ENCODE data around the gene RUNX1. TPM values are rescaled to one million over a fixed set of nuclear protein-coding genes. Genes with fewer than 3 reads are reported as not detected.

Gene RUNX1
- total RNA-seq, 1 donor from 2014 or later = 18.7 TPM

- no peaks in the 10 kb centered on the region for H3K9me3 Mint-ChIP-seq (ENCODE audit: unreplicated experiment)
- DNase-seq (ENCODE audit: low spot score) = no peak
- H3K27me3 Mint-ChIP-seq (ENCODE audit: unreplicated experiment) = peaks cover 1% of the 10 kb centered on the region
- H3K36me3 Mint-ChIP-seq (ENCODE audit: low read depth, unreplicated experiment) = no peaks in the 10 kb centered on the region
- no peak overlapping the region for H3K4me3 Mint-ChIP-seq (ENCODE audit: unreplicated experiment)
- no peak overlapping the region for H3K27ac Mint-ChIP-seq (ENCODE audit: unreplicated experiment)
- TF ChIP-seq CTCF (IDR thresholded peaks at IDR 0.05; ENCODE audit: unreplicated experiment) = no peak
- peaks cover 15% of the 10 kb centered on the region for H3K4me1 Mint-ChIP-seq (ENCODE audit: unreplicated experiment)
Observed at GRCh38 chr21:34921151-34921550, 128.0 kb downstream of the RUNX1 start.

GRCh38 chr21:34919406-34919805 lies 129.7 kb downstream of the RUNX1 start:
- H3K9me3 Mint-ChIP-seq (ENCODE audit: unreplicated experiment) = no peaks in the 10 kb centered on the region
- peaks cover 1% of the 10 kb centered on the region for H3K27me3 Mint-ChIP-seq (ENCODE audit: unreplicated experiment)
- no peak overlapping the region for H3K27ac Mint-ChIP-seq (ENCODE audit: unreplicated experiment)
- H3K4me1 Mint-ChIP-seq (ENCODE audit: unreplicated experiment) = peaks cover 3% of the 10 kb centered on the region
- no peak overlapping the region for H3K4me3 Mint-ChIP-seq (ENCODE audit: unreplicated experiment)
- TF ChIP-seq CTCF (IDR thresholded peaks at IDR 0.05; ENCODE audit: unreplicated experiment) = no peak
- no peak for DNase-seq (ENCODE audit: low spot score)
- H3K36me3 Mint-ChIP-seq (ENCODE audit: low read depth, unreplicated experiment) = no peaks in the 10 kb centered on the region

GRCh38 chr21:34916446-34916845 lies 132.7 kb downstream of the RUNX1 start:
- DNase-seq (ENCODE audit: low spot score) = no peak
- Mint-ChIP-seq H3K4me3 (ENCODE audit: unreplicated experiment) (no peak overlapping the region), H3K9me3 (ENCODE audit: unreplicated experiment) (no peaks in the 10 kb centered on the region), H3K4me1 (ENCODE audit: unreplicated experiment) (peaks cover 3% of the 10 kb centered on the region), H3K27me3 (ENCODE audit: unreplicated experiment) (peaks cover 7% of the 10 kb centered on the region), H3K36me3 (ENCODE audit: low read depth, unreplicated experiment) (no peaks in the 10 kb centered on the region), H3K27ac (ENCODE audit: unreplicated experiment) (no peak overlapping the region)
- TF ChIP-seq CTCF (IDR thresholded peaks at IDR 0.05; ENCODE audit: unreplicated experiment) = no peak

- Mint-ChIP-seq H3K9me3 (ENCODE audit: unreplicated experiment) (no peaks in the 10 kb centered on the region), H3K27me3 (ENCODE audit: unreplicated experiment) (peaks cover 7% of the 10 kb centered on the region), H3K4me3 (ENCODE audit: unreplicated experiment) (no peak overlapping the region), H3K36me3 (ENCODE audit: low read depth, unreplicated experiment) (no peaks in the 10 kb centered on the region), H3K27ac (ENCODE audit: unreplicated experiment) (no peak overlapping the region), H3K4me1 (ENCODE audit: unreplicated experiment) (peaks cover 4% of the 10 kb centered on the region)
- TF ChIP-seq CTCF (IDR thresholded peaks at IDR 0.05; ENCODE audit: unreplicated experiment) = no peak
- no peak for DNase-seq (ENCODE audit: low spot score)
Observed at GRCh38 chr21:34915364-34915841, 133.7 kb downstream of the RUNX1 start.

GRCh38 chr21:34914239-34914638 lies 134.9 kb downstream of the RUNX1 start:
- Mint-ChIP-seq H3K4me3 (ENCODE audit: unreplicated experiment) (no peak overlapping the region), H3K9me3 (ENCODE audit: unreplicated experiment) (no peaks in the 10 kb centered on the region), H3K27me3 (ENCODE audit: unreplicated experiment) (peaks cover 9% of the 10 kb centered on the region), H3K4me1 (ENCODE audit: unreplicated experiment) (peaks cover 15% of the 10 kb centered on the region), H3K36me3 (ENCODE audit: low read depth, unreplicated experiment) (no peaks in the 10 kb centered on the region), H3K27ac (ENCODE audit: unreplicated experiment) (no peak overlapping the region)
- no peak for TF ChIP-seq CTCF (IDR thresholded peaks at IDR 0.05; ENCODE audit: unreplicated experiment)
- DNase-seq (ENCODE audit: low spot score) = no peak
